Tibial nerve (tissue), 4 donors: Measurements from ENCODE around the gene PEX3.

Source experiments
- CTCF ChIP-seq, 5 experiments: fragments of 200-600 bp in 3 of 5; fragments of 450-650 bp in 2 of 5; sonication (generic) in 3 of 5; IDR thresholded peaks; one replicate each; pipeline ENCODE4 v1.5.1; 2016 to 2019; ENCODE audit warnings: antibody characterized with exemption in 5 of 5, mild to moderate bottlenecking in 3 of 5, moderate library complexity in 2 of 5
- EP300 ChIP-seq, 2 donors: sonication (generic); formaldehyde crosslinking; IDR thresholded peaks; one replicate each; pipeline ENCODE4 v1.6.1; 2017; ENCODE audit warnings: antibody characterized with exemption in 2 of 2, mild to moderate bottlenecking in 1 of 2

- TF ChIP-seq EP300 (IDR thresholded peaks at IDR 0.05) (no peak), CTCF (IDR thresholded peaks at IDR 0.05) (no peak)
Observed at GRCh38 chr6:143449082-143449713, 1.4 kb upstream of the PEX3 start.
